H1 (cell line): Measurements from ENCODE around the gene TMEM183A. TPM values are rescaled to one million over a fixed set of nuclear protein-coding genes. Genes with fewer than 3 reads are reported as not detected.

ENCODE experiments used
- CTCF ChIA-PET: fragments of 300-600 bp; sonication (Branson Sonifier 250); formaldehyde crosslinking; loops from one replicate; lab custom pipeline; 2021; ENCODE audit not compliant: partially characterized antibody; lab: Charles Lee
- POLR2A ChIA-PET: fragments of 300-600 bp; sonication (Branson Sonifier 250); formaldehyde crosslinking; loops from one replicate; lab custom pipeline; 2021; ENCODE audit warnings: inconsistent platforms; ENCODE audit not compliant: partially characterized antibody; lab: Charles Lee
- DNase-seq, 2 experiments: peaks; one replicate each; pipeline versions ENCODE4 v3.0.0 to v3.0.0-alpha.2; 2010 to 2022; ENCODE audit warnings: low spot score in 2 of 2, low read depth in 1 of 2, mixed read lengths in 1 of 2
- FAIRE-seq: peaks from 2 replicates; lab custom pipeline; 2011; peaks lifted over from hg19 to GRCh38; lab: Jason Lieb, UNC
- H2AFZ ChIP-seq: 2 replicates; pipeline ENCODE4 v1.8.1; 2012; ENCODE audit warnings: low read length, inconsistent platforms
- H2AK5ac ChIP-seq: 2 replicates; pipeline ENCODE4 v1.6.1; 2013; ENCODE audit warnings: low read depth, low read length
- H2BK120ac ChIP-seq: replicated peaks from 2 replicates; pipeline ENCODE3; 2013; ENCODE audit warnings: low read depth, low read length, inconsistent platforms
- H2BK12ac ChIP-seq: 2 replicates; pipeline ENCODE4 v1.6.1; 2013; ENCODE audit warnings: low read depth, low read length
- H2BK15ac ChIP-seq: 2 replicates; pipeline ENCODE4 v1.6.1; 2013; ENCODE audit warnings: low read length
- H2BK20ac ChIP-seq: 2 replicates; pipeline ENCODE4 v1.6.1; 2013; ENCODE audit warnings: low read length
- H2BK5ac ChIP-seq: 2 replicates; pipeline ENCODE4 v1.6.1; 2013; ENCODE audit warnings: low read depth, low read length
- H3K14ac ChIP-seq: 2 replicates; pipeline ENCODE4 v1.6.1; 2013; ENCODE audit warnings: inconsistent platforms; ENCODE audit not compliant: insufficient read length
- H3K18ac ChIP-seq: 2 replicates; pipeline ENCODE4 v1.6.1; 2013; ENCODE audit warnings: low read length; ENCODE audit errors: extremely low read depth
- H3K23ac ChIP-seq: 2 replicates; pipeline ENCODE4 v1.6.1; 2013; ENCODE audit warnings: inconsistent platforms; ENCODE audit not compliant: insufficient read length
- H3K23me2 ChIP-seq: 2 replicates; pipeline ENCODE4 v1.6.1; 2013; ENCODE audit warnings: low read depth, low read length
- H3K27ac ChIP-seq: 2 replicates; pipeline ENCODE4 v1.6.1; 2011; ENCODE audit warnings: low read depth, low read length, inconsistent platforms
- H3K27me3 ChIP-seq, 4 experiments: replicated peaks in 1 of 4; 1 replicate in 1 of 4; 2 replicates in 3 of 4; pipeline versions ENCODE4 v1.6.1 to v1.8.1; 2011 to 2013; ENCODE audit warnings: low read length in 3 of 4, mild to moderate bottlenecking in 3 of 4, inconsistent platforms in 2 of 4, mixed read lengths in 2 of 4, moderate library complexity in 1 of 4; ENCODE audit not compliant: control insufficient read depth in 3 of 4, insufficient read depth in 3 of 4; ENCODE audit errors: extremely low read depth in 1 of 4
- H3K36me3 ChIP-seq, 4 experiments: 2 replicates each; pipeline versions ENCODE4 v1.6.1 to v1.8.1; 2011 to 2013; ENCODE audit warnings: mild to moderate bottlenecking in 4 of 4, low read length in 3 of 4, moderate library complexity in 2 of 4, control low read depth in 1 of 4, inconsistent platforms in 1 of 4; ENCODE audit not compliant: insufficient read depth in 4 of 4, control insufficient read depth in 2 of 4
- H3K4ac ChIP-seq: replicated peaks from 2 replicates; pipeline ENCODE3; 2013; ENCODE audit warnings: low read length, low read depth, mixed read lengths, inconsistent platforms; ENCODE audit not compliant: insufficient read length
- H3K4me1 ChIP-seq, 4 experiments: replicated peaks in 1 of 4; 1 replicate in 1 of 4; 2 replicates in 3 of 4; pipeline versions ENCODE4 v1.6.1 to v1.8.1; 2011 to 2013; ENCODE audit warnings: low read length in 3 of 4, inconsistent platforms in 2 of 4, mixed read lengths in 1 of 4; ENCODE audit not compliant: insufficient read depth in 4 of 4, control insufficient read depth in 3 of 4
- H3K4me2 ChIP-seq, 2 experiments: 2 replicates each; pipeline versions ENCODE4 v1.6.1 to v1.8.1; 2011 to 2013; ENCODE audit warnings: low read depth in 2 of 2, low read length in 2 of 2, control low read depth in 1 of 2, inconsistent platforms in 1 of 2, mild to moderate bottlenecking in 1 of 2; ENCODE audit not compliant: insufficient read depth in 1 of 2
- H3K4me3 ChIP-seq, 4 experiments: fragments of 200-600, 300-600 bp in 1 of 4; sonication (generic), shearing (Covaris generic), sonication (Bioruptor Twin) in 1 of 4; 2 replicates each; pipeline versions ENCODE4 v1.5.1 to v1.8.1; 2011 to 2016; ENCODE audit warnings: low read length in 4 of 4, low read depth in 3 of 4, control low read depth in 2 of 4, inconsistent platforms in 2 of 4, mild to moderate bottlenecking in 2 of 4, mixed read lengths in 1 of 4, moderate library complexity in 1 of 4; ENCODE audit not compliant: insufficient read depth in 2 of 4; ENCODE audit errors: extremely low read depth in 1 of 4
- H3K56ac ChIP-seq: replicated peaks from 2 replicates; pipeline ENCODE3; 2013; ENCODE audit warnings: low read depth, mild to moderate bottlenecking, mixed read lengths, low read length, inconsistent platforms; ENCODE audit not compliant: insufficient read length
- H3K79me1 ChIP-seq: 2 replicates; pipeline ENCODE4 v1.6.1; 2013; ENCODE audit warnings: low read depth, low read length, control low read depth
- H3K79me2 ChIP-seq, 2 experiments: 2 replicates each; pipeline versions ENCODE4 v1.6.1 to v1.8.1; 2012 to 2013; ENCODE audit warnings: low read length in 2 of 2, mild to moderate bottlenecking in 2 of 2, inconsistent platforms in 1 of 2; ENCODE audit not compliant: insufficient read depth in 2 of 2, control insufficient read depth in 1 of 2
- H3K9ac ChIP-seq, 4 experiments: replicated peaks in 1 of 4; 1 replicate in 1 of 4; 2 replicates in 3 of 4; pipeline versions ENCODE4 v1.6.1 to v1.8.1; 2011 to 2013; ENCODE audit warnings: low read depth in 3 of 4, low read length in 3 of 4, control low read depth in 2 of 4, mild to moderate bottlenecking in 2 of 4, moderate library complexity in 2 of 4, inconsistent platforms in 1 of 4; ENCODE audit errors: extremely low read depth in 1 of 4
- H3K9me3 ChIP-seq, 2 experiments: 2 replicates each; pipeline versions ENCODE4 v1.6.1 to v1.8.1; 2012 to 2013; ENCODE audit warnings: mild to moderate bottlenecking in 2 of 2, moderate library complexity in 2 of 2, control low read depth in 1 of 2, inconsistent platforms in 1 of 2, low read depth in 1 of 2, low read length in 1 of 2, mixed read lengths in 1 of 2; ENCODE audit not compliant: insufficient read depth in 2 of 2
- H4K20me1 ChIP-seq, 2 experiments: replicated peaks in 1 of 2; 2 replicates each; pipeline versions ENCODE3 to v1.8.1; 2011 to 2013; ENCODE audit warnings: inconsistent platforms in 2 of 2, low read length in 2 of 2, mild to moderate bottlenecking in 1 of 2; ENCODE audit not compliant: insufficient read depth in 2 of 2, control insufficient read depth in 1 of 2
- H4K5ac ChIP-seq: 2 replicates; pipeline ENCODE4 v1.6.1; 2013; ENCODE audit warnings: low read length, low read depth, mixed read lengths, inconsistent platforms; ENCODE audit not compliant: insufficient read length
- H4K8ac ChIP-seq: 2 replicates; pipeline ENCODE4 v1.8.0; 2013; ENCODE audit warnings: mild to moderate bottlenecking, moderate library complexity, low read length, inconsistent platforms; ENCODE audit not compliant: insufficient read depth; ENCODE audit errors: extremely low read depth
- H4K91ac ChIP-seq: replicated peaks from 2 replicates; pipeline ENCODE3; 2013; ENCODE audit warnings: low read length, mixed read lengths, inconsistent platforms; ENCODE audit not compliant: insufficient read length
- JUN ChIP-seq: IDR thresholded peaks from 2 replicates; pipeline ENCODE4 v1.6.1; 2011; ENCODE audit warnings: low read depth, mild to moderate bottlenecking, improper control_type of control experiment, low read length
- KDM1A ChIP-seq: fragments of 200-600, 300-600 bp; sonication (generic); IDR thresholded peaks from 2 replicates; pipeline ENCODE4 v1.7.1; 2016; ENCODE audit warnings: mild to moderate bottlenecking, low read length, borderline replicate concordance
- RXRA ChIP-seq: IDR thresholded peaks from 2 replicates; pipeline ENCODE4 v1.6.1; 2011; ENCODE audit warnings: low read depth, mild to moderate bottlenecking, low read length, moderate library complexity; ENCODE audit not compliant: insufficient read depth
- WGBS, 2 experiments: shearing (Covaris generic) in 1 of 2; methylation state at CpG; one replicate each; pipeline versions ENCODE4 v1.1.6 to v1.1.7; 2013 to 2015; ENCODE audit warnings: low lambda C conversion rate in 2 of 2, mixed read lengths in 2 of 2, inconsistent platforms in 1 of 2, low coverage in 1 of 2, missing lambda C conversion rate in 1 of 2; ENCODE audit not compliant: insufficient replicate concordance in 2 of 2, insufficient coverage in 1 of 2, insufficient read length in 1 of 2; ENCODE audit errors: extremely low coverage in 1 of 2, missing lambda C conversion rate in 1 of 2; 5-methylcytosine and 5-hydroxymethylcytosine counted together
- polyA plus RNA-seq, 7 experiments: library from polyadenylated mRNA; depleted of rRNA in 3 of 7; stranded (reverse) in 5 of 7; unstranded in 2 of 7; fragments of >200 nt in 5 of 7; fragments of 200-250 nt in 2 of 7; gene quantifications; 1 replicate in 5 of 7; 2 replicates in 1 of 7; 4 replicates in 1 of 7; pipeline versions ENCODE4 v1.2.1 to v1.2.3, GENCODE V29; 2011 to 2013; ENCODE audit warnings: missing spikeins in 2 of 7, mixed read lengths in 2 of 7
- total RNA-seq: library from RNA; stranded (reverse); fragmentation: NEBNext Ultra II Directional; extraction: Animal tissue kit (Norgen Biotek cat#: 25700); gene quantifications from 2 replicates; pipeline ENCODE4 v1.2.1, GENCODE V29; 2021

The TMEM183A gene
- total and polyA plus RNA-seq, 2 of the 8 experiments (the other 6 are each of a cell fraction or from before 2014, with no cell fraction given): 107 to 173 TPM

GRCh38 chr1:203045821-203046594 lies 38.8 kb downstream of the TMEM183A start:
- WGBS, 2 experiments: 97% methylated on average over 16 of the region's 16 CpGs; no CpG with 5 or more reads in 1 of the 2 experiments
- TF ChIP-seq RXRA (no peak), KDM1A (no peak), JUN (no peak)
- H4K5ac ChIP-seq: no peak overlapping the region
- H2BK20ac ChIP-seq: no peak overlapping the region
- H3K23ac ChIP-seq: no peak overlapping the region
- FAIRE-seq: no peak
- POLR2A ChIA-PET: interaction anchor here (0.5 to 1.4 kb wide), 3 partner anchors 10 to 221 kb away, joined by 3 to 4 read pairs (median 4); no protein-coding TSS in a partner anchor
- H2BK5ac ChIP-seq: no peak overlapping the region
- no peak overlapping the region for H4K8ac ChIP-seq
- no peak overlapping the region for H3K14ac ChIP-seq
- H3K4me1 ChIP-seq: peaks cover 0 to 14% (median 4%) of the 10 kb centered on the region in 4 experiments; a peak in 6 of 7 replicates
- no peak overlapping the region for H3K27ac ChIP-seq
- H4K91ac ChIP-seq: no peak overlapping the region
- H2BK120ac ChIP-seq: no peak overlapping the region
- CTCF ChIA-PET: interaction anchor here (1.3 to 49.7 kb wide), 10 partner anchors 4 to 224 kb away, joined by 3 to 1089 read pairs (median 201); partner anchors contain the start of genes ADORA1, MYBPH, MYOG and PPFIA4
- no peak overlapping the region; the same call in 1 of the 2 replicates for H3K18ac ChIP-seq
- H3K9ac ChIP-seq: no peak overlapping the region
- H2AFZ ChIP-seq: no peak overlapping the region
- H3K79me2 ChIP-seq: no peaks in the 10 kb centered on the region
- no peaks in the 10 kb centered on the region for H3K27me3 ChIP-seq
- no peak overlapping the region for H2AK5ac ChIP-seq
- H3K4ac ChIP-seq: no peak overlapping the region
- no peak overlapping the region for H3K4me2 ChIP-seq
- H3K9me3 ChIP-seq: no peaks in the 10 kb centered on the region
- H3K36me3 ChIP-seq: no peaks in the 10 kb centered on the region; a peak in 2 of 8 replicates
- 0 out of 2 replicates have a peak, but pooled peaks cover 4% of the 10 kb centered on the region for H3K79me1 ChIP-seq
- H4K20me1 ChIP-seq: no peaks in the 10 kb centered on the region
- no peak overlapping the region for H3K4me3 ChIP-seq
- no peak overlapping the region for H2BK15ac ChIP-seq
- no peak overlapping the region for H3K56ac ChIP-seq
- DNase-seq: no peak
- H3K23me2 ChIP-seq: no peaks in the 10 kb centered on the region
- no peak overlapping the region for H2BK12ac ChIP-seq
